NCI-H2081 treated with DMSO at 0.1 percent for 48 hours (cell line): ENCODE measurements around the gene DNAH14.
"Not testable (repeated sequence)": the region's sequence is repeated elsewhere in the genome, so short reads cannot be mapped to it uniquely, and the experiment has no call there.

Source experiments
- DNase-seq: peaks from one replicate; lab custom pipeline; 2025; lab: John Stamatoyannopoulos, UW

Gene DNAH14

DNA sequence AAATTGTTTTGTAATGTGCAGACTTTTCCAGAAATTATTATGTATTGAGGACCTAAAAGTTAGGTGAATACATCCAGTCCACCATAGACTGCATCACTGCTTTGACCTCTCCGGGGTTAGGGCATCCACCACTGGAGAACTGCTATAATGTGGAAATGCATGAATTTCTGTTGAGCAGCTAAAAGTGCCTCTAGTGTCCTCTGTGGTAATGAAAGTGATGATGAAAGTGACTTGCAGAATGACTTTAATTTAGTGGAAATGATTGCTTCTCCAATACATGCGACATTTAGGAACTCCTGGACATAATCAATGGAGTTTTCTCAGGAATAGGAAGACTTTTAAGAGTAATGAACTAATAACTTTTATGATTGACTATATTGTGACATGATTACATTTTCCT, 327.6 kb downstream of the DNAH14 start:
- no peak for DNase-seq

DNA sequence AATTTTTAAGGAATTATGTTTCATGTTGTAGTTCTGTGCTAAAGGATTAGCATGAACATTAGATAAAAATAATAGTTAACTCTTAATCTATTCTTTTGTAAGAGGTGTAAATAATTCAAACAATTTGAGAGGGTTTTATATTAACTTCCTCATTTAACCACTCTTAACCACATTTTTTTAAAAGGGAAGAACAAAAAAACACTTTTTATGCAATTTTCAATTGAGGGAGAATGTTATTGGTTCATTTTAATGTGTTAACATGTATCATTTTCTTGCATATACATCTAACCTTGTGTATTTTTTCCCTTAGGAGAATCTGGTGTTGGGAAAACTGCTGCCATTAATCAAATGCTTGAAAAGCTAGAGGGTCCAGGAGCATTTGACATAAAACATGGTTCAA, 329.3 kb downstream of the DNAH14 start:
- DNase-seq = no peak

DNA sequence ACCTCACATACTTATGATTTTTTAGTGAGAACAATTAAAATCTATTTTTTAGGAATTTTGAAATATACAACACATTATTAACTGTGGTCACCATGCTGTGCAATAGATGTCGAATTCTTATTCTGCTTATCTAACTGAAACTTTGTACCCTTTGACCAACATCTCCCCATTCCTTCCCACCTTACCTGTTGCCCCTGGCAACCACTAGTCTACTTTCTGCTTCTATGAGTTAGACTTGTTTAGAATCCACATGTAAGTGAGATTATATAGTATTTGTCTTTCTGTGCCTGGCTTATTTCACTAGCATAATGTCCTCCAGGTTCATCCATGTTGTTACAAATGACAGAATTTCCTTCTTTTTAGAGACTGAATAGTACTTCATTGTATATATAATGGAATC, 330.1 kb downstream of the DNAH14 start:
- no peak for DNase-seq

DNA sequence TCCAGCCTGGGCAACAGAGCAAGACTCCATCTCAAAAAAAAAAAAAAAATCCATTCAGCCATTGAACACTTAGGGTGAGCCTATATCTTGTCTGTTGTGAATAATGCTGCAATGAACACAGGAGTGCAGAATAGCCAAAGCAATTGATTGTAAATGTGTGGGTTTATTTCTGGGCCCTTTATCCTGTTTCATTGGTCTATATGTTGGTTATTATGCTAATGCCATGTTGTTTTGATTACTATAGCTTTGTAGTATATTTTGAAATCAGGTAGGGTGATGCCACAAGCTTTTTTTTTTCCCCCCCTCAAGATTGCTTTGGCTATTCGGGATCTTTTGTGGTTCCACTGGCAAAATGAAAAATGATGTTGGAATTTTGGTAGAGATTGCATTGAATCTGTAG, 330.8 kb downstream of the DNAH14 start:
- no peak for DNase-seq

DNA sequence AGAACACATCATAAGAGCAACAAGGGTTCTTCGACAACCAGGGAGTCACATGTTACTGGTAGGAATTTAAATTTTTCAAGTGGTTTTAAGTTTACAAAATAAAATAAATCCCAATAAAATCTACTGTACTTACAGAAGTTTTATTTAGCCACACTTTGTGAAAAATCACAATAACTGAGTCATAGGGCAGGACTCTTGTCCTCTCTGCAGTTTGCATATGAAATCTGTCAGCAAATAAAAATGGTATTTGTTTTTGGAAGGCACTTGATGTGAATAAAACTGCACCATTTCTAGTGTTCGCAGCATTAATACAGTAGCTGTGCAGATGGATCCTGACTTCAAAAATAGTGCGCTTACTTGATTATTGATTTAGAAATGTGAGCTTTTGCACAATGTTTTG, 348.0 kb downstream of the DNAH14 start:
- no peak for DNase-seq

DNA sequence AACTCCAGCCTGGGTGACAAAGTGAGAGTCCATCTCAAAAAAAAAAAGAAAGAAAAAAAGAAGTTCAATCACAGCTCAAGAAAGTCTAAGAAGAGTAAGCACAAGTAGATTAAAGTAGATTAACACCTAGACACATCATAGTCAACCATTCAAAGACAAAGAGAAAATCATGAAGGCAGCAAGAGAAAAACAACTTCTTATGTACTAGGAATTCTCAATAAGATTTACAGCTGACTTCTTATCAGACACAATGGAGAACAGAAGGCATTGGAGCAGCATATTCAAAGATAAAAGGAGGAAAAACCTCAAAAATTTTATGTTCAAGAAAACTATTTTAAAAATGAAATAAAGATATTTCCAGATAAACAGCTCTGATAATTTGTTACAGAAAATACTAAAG, 351.1 kb downstream of the DNAH14 start:
- no peak for DNase-seq

DNA sequence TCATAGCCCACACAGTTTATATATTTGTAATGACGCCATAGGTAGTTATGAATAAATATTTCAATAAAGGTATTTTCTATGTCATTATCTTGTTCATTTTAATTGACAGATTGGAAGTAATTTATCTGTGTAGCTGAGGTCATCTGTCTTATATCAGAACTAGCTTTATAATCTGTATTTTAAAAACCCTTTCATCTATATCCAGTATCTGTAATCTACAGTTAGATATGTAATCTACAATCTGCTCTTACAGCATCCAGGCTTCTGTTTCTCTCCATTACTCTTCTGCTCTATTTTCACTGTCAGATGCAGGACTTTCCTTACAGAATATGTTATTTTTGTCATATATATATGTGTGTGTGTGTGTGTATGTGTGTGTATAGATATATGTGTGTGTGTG, 360.8 kb downstream of the DNAH14 start:
- DNase-seq = no peak

DNA sequence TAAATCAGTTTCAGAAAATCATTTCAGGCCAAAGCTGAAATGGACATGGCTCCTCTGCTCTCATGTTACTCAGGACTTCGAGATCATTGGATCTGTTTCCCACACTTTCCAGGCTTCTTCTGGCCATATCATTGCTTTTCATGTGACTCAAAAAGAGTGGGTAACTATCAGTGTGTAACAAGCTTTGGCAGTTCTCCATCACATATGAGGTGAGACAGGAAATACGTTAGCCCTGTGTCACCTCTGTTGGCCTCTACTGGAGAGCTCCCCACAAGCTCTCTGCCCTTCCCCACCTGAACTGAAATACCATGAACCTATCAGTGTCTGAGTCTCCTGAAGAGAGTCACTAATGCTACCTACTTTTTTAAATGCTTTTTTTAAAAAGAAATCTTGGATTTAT, 370.1 kb downstream of the DNAH14 start:
- DNase-seq = no peak

DNA sequence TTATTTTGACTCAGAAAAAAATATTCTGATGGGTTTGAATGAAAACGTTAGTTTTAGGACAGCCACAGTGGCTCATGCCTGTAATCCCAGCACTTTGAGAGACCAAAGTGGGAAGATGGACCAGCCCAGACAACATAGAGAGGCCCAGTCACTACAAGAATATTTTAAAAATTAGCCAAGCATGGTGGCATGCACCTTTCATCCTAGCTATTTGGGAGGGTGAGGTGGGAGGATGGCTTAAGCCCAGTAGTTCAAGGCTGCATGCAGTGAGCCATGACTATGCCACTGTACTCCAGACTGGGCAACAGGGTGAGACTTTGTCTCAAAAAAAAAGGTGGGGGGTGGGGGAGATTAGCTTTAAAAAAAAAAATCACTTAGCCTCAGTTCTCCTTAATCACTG, 370.9 kb downstream of the DNAH14 start:
- no peak for DNase-seq

DNA sequence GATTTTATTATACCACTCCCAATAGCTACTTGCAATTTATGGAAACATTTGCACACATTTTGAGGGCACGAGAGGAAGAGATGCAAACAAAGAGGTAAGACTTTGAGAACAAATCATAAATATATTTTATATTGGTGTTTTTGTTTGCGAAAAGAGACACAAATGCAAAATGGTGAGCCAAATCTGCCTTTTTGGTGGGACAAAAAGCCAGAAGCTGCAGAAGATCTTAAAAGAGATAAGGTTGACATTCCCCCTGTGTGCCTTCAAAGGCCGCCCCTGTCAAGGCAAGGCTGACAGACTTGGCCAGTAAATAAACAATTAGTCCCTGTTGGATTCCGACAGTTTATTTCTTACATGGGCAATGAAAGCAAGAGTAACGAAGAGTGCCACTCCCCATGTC, 375.5 kb downstream of the DNAH14 start:
- DNase-seq = no peak

DNA sequence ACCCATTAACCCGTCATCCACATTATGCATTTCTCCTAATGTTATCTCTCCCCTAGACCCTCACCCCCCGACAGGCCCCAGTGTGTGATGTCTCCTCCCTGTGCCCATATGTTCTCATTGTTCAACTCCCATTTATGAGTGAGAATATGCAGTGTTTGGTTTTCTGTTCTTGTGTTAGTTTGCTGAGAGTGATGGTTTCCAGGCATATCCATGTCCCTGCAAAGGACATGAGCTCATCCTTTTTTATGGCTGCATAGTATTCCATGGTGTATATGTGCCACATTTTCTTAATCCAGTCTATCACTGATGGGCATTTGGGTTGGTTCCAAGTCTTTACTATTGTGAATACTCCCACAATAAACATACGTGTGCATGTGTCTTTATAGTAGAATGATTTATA, 381.1 kb downstream of the DNAH14 start:
- not testable (repeated sequence) for DNase-seq

DNA sequence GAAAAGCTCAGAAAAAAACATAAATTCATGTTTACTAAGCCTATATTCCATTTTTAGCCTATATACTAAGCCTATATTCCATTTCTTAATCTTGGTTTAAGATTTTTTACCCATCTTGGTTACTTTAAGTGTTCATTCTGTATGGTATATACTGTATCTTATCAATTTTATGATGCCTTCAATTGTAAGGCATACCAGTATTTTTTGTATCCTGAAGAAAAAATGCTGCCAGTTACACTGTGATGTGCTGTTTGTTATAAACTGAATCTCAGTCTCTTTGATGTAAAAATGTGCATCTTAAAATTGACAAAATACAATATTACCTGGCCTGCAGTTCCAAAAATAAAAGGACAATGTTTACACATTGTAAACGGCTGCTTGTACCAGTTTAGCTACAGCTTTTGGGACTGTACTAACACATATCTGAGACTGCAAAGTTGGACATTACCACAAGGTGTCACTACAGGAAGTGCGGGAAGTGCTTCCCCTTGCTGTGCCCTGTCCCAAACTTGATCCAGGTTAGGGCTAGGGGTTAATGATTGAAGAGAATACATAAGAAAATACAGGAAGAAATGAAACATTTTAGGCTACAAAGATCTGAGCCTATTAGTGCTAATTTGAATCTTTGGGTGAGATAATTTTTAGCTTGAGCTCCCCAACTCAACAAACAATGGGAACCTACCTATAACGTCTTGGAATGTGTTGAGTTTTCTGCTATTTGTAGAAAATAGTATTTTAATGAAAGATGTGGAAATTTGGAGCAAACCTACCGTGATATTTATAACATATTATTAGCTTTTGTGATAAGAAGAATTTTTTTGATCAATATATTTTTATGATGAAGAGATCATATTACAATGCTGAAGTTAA, 389.5 kb downstream of the DNAH14 start:
- peak; percentile 10 for DNase-seq

DNA sequence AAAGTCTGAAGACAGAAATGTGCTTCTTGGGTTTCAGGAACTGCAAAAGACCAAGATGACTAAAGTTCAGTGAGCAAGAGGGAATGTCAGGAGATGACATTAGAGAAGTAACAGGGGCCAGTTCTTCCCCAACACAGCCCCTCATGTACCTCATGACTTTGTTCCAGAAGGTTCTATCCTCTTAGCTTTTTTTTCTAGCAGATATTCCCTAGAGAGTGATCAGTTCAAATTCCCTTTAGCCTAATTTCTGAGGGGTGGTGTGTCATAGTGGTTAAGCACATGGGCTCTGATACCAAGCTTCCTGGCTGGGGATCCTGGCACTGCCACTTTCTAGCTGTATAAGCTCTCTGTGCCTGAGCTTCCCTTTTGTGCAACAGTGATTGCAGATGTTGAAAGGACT, 390.4 kb downstream of the DNAH14 start:
- no peak for DNase-seq

DNA sequence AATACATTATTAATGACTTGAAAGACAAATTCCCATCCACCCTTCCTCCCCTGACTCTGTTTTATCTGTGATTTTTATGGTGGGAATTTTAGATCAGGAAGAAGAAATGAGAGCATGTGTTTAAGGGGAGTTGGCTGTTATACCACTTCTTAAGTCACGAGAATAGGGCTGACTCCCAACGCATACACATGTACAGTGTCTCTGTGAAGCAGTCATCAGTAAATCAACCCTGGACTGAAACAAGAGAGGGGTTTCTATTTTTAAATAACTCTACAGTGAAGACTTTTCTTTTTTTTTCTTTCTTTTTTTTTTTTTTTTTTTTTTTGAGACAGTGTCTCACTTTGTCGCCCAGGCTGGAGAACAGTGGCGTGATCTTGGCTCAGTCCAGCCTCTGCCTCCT, 392.3 kb downstream of the DNAH14 start:
- DNase-seq = no peak

DNA sequence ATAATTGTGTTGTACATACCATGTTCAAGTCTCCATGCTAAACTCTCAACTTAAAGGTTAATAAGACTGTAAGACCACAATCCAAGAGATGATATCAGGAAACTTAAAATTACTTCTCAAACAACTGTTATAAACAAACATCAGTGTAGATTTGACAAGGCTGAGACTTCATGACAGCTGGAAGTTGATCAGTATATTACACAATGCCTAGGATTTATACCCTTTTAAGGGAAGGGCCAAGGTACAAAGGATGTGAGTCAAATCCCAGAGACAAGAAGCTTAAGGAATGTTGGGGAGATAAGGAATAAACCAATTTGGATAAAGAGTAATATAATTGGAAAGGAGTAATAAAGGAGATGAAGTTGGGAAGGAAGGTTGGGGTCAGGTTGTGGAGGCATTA, 399.6 kb downstream of the DNAH14 start:
- no peak for DNase-seq

DNA sequence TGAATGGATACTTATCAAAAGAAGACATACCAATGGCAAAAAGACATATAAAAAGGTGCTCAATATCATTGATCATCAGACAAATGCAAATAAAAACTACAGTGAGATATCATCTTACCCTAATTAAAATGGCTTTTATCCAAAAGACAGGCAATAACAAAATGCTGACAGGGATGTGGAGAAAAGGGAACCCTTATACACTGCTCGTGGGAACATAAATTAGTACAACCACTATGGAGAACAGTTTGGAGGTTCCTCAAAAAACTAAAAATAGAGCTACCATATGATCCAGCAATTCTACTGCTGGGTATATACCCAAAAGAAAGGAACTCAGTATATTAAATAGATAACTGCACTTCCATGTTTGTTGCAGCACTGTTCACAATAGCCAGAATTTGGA, 400.5 kb downstream of the DNAH14 start:
- DNase-seq = not testable (repeated sequence)

DNA sequence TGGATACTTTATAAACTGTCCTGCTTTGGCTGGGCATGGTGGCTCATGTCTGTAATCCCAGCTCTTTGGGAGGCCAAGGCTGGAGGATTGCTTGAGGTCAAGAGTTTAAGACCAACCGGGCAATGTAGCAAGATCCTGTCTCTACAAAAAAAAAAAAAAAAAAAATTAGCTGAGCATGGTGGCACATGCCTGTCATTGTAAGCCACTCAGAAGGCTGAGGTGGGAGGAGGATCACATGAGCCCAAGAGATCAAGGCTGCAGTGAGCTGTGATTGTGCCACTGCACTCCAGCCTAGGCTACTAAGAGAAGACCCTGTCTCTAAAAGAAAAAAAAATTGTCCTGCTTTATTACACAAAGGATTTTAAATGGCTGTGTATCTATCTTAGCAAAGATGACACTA, 403.2 kb downstream of the DNAH14 start:
- no peak for DNase-seq

DNA sequence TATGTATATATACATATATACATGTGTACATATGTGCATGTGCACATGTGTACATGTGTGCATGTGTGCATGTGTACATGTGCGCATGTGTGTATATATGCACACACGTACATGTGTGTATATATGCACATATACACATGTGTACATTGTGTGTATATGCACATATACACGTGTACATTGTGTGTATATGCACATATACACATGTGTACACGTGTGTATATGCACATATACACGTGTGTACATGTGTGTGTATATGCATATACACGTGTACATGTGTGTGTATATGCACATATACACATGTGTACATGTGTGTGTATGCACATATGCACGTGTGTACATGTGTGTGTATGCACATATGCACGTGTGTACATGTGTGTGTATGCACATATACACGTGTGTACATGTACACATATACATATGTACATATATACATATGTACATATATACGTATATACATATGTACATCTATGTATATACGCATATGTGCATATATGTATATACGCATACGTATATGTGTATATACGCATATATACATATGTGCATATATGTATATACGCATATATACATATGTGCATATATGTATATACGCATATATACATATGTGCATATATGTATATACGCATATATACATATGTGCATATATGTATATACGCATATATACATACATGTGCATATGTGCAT, 405.8 kb downstream of the DNAH14 start:
- not testable (repeated sequence) for DNase-seq

DNA sequence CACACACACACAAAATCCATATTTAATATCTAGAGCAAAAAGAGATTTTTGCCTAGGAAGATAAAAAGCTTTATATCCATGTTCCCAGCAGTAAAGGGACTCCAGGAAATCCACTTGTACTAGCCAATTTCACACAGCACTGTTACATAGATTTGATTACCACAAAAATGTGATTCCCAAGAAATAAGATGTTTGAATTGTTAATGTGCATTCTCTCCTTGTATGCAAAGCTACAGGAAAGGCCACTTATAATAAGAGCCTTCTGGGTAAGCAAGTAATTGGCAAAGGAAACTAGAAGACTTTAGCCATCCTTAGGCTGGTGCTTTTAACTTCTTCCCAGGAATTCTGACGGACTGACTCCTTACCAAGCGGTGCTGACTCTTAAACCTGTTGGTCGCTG, 409.1 kb downstream of the DNAH14 start:
- no peak for DNase-seq

DNA sequence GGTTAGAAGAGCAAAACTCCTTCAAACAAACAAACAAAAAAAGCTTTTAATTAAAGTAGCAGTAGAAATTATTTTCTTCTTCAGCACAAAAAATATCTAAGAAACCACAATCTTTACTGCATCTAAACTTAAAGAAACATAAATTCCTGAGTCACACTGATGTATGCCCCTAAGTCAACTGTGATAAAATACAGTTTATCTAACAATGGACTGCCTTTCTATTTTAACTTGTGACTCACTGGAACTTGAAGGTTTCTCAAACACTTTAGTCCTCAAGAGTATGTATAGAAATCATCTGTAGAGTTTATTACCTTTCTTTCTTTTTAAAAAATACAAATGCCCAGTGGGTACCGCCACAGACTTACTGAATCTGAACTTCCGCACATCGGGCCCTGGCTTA, 412.2 kb downstream of the DNAH14 start:
- no peak for DNase-seq

DNA sequence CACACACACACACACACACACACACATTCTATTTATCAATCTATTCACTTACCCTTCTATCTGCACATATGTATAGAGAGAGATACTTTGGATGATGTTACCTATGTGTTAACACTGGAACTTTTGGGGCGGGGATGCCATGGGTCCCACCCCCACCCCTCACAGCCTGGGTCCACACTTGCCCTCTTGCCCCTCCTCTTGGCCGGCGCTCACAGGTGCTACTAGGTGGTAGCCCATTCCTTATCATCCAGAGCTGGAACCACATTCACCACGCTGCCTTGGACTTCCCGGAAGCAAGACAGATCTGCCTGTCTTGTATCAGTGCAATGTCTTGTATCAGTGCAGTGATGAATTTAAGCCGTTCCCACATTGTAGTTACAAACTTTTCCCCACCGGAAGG, 413.2 kb downstream of the DNAH14 start:
- DNase-seq = no peak

DNA sequence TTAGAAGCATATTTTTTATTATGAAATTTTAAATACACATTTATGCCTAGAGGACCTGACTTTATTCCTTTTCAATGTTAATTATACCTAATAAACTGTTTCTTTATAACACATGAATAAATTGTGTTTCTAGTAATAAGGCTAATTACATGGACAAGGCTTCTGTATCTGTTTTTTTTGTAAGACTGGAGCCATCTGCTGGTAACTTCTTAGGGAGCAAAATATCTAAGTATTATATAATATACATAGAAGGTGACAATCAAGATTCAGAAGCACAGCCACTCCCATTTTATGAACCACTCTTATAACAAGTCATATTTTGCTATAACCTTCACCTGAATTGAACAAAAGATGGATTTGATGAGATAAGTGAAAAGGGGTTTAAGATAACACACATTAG, 414.1 kb downstream of the DNAH14 start:
- DNase-seq = no peak

DNA sequence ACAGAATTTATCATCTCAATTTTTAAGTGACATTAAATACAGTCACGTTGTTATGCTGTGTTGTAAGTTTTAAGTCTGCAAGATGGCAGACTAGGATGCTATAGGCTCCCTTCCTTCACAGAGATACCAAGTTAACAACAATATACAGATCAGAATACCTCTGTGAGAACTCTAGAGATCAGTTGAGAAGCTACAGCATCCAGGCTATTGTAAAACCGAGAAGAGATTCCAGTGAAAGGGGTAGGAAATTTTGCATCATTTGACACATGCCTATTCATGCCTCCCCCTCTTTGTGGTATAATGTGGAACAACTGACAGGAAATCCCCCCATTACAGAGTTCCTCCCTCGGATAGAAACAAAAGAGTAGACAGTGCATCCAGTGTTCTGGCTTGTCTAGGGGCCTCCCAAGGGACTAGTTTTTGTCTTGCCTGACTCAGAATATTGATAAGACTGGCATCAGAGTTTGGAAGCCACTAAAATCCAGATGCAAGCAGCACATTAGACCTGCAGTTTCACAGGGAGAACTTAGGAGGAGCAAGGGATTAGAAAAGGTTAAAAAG, 417.7 kb downstream of the DNAH14 start:
- DNase-seq = no peak
